CD4-positive, alpha-beta T cell (primary cell): ENCODE data around the gene ABCA9. TPM values are rescaled to one million over a fixed set of nuclear protein-coding genes. Genes with fewer than 3 reads are reported as not detected.

Source experiments
- ATAC-seq: fragments of 200-7000 bp; cut with Tn5 transposase; one replicate; pipeline ENCODE4 v1.10.0; 2022; ENCODE audit warnings: mild to moderate bottlenecking; ENCODE audit not compliant: poor library complexity
- CTCF ChIA-PET: fragments of 350-600 bp; sonication (Branson Sonifier 250); formaldehyde crosslinking; loops from one replicate; lab custom pipeline; 2021; ENCODE audit warnings: antibody characterized with exemption, inconsistent platforms; lab: Charles Lee
- POLR2A ChIA-PET: fragments of 350-600 bp; sonication (Branson Sonifier 250); formaldehyde crosslinking; loops from one replicate; lab custom pipeline; 2021; ENCODE audit warnings: antibody characterized with exemption, inconsistent platforms; lab: Charles Lee
- DNase-seq, 14 experiments: peaks; one replicate each; pipeline ENCODE4 v3.0.0-alpha.2; 2013 to 2020; ENCODE audit warnings: mixed read lengths in 2 of 14
- H3K27ac ChIP-seq, 2 donors: one replicate each; pipeline versions ENCODE4 v1.5.1 to v1.7.0; 2013; ENCODE audit warnings: low read length in 2 of 2, low read depth in 1 of 2, mild to moderate bottlenecking in 1 of 2
- H3K27me3 ChIP-seq, 2 experiments: 1 replicate in 1 of 2; 2 replicates in 1 of 2; pipeline versions ENCODE4 v1.6.1 to v1.7.0; 2013; ENCODE audit warnings: low read length in 2 of 2, control low read depth in 1 of 2, mild to moderate bottlenecking in 1 of 2, moderate library complexity in 1 of 2; ENCODE audit not compliant: insufficient read depth in 2 of 2, control insufficient read depth in 1 of 2
- H3K36me3 ChIP-seq: one replicate; pipeline ENCODE4 v1.6.1; 2013; ENCODE audit warnings: low read length, control low read depth; ENCODE audit not compliant: insufficient read depth
- H3K4me1 ChIP-seq: one replicate; pipeline ENCODE4 v1.6.1; 2013; ENCODE audit warnings: low read length, control low read depth; ENCODE audit not compliant: insufficient read depth
- H3K4me3 ChIP-seq: one replicate; pipeline ENCODE4 v1.5.1; 2013; ENCODE audit warnings: mild to moderate bottlenecking, low read length, moderate library complexity
- H3K9me3 ChIP-seq, 2 experiments: 1 replicate in 1 of 2; 2 replicates in 1 of 2; pipeline versions ENCODE4 v1.6.1 to v1.7.0; 2013; ENCODE audit warnings: low read length in 2 of 2, mild to moderate bottlenecking in 2 of 2, control low read depth in 1 of 2, moderate library complexity in 1 of 2; ENCODE audit not compliant: control insufficient read depth in 1 of 2, insufficient read depth in 1 of 2
- H3K27ac Mint-ChIP-seq: one replicate; pipeline ENCODE4 v1.8.0; 2020; ENCODE audit warnings: mixed read lengths
- H3K27me3 Mint-ChIP-seq: one replicate; pipeline ENCODE4 v1.8.0; 2021; ENCODE audit warnings: mixed read lengths
- H3K36me3 Mint-ChIP-seq: one replicate; pipeline ENCODE4 v1.8.0; 2021; ENCODE audit warnings: low read depth, mixed read lengths
- H3K4me1 Mint-ChIP-seq: one replicate; pipeline ENCODE4 v1.8.0; 2021; ENCODE audit warnings: low read depth, mixed read lengths
- H3K4me3 Mint-ChIP-seq: one replicate; pipeline ENCODE4 v1.8.0; 2020; ENCODE audit warnings: mild to moderate bottlenecking, mixed read lengths
- H3K9me3 Mint-ChIP-seq: one replicate; pipeline ENCODE4 v1.8.0; 2020; ENCODE audit warnings: mixed read lengths
- intact Hi-C, 2 experiments: fragments of 100-400 bp; cut with DNase I in 1 of 2; cut with micrococcal nuclease in 1 of 2; formaldehyde crosslinking; loops; one replicate each; pipeline versions ENCODE4 v1.15.1 to v1.9.0; 2023 to 2025; cut with DNase I, micrococcal nuclease
- total RNA-seq, 174 experiments: library from RNA in 2 of 174; stranded (reverse) in 2 of 174; gene quantifications; one replicate each; pipeline ENCODE4 v1.2.3 and lab custom pipeline; 2021 to 2026
- TF ChIP-seq, protein P1 (sequence below): fragments of 200-600 bp; IDR thresholded peaks from one replicate; pipeline ENCODE4 v1.8.0; 2022; ENCODE audit warnings: antibody characterized with exemption, mild to moderate bottlenecking

Gene ABCA9
- total RNA-seq, 2 experiments from 2014 or later, result 0.03 TPM

DNA sequence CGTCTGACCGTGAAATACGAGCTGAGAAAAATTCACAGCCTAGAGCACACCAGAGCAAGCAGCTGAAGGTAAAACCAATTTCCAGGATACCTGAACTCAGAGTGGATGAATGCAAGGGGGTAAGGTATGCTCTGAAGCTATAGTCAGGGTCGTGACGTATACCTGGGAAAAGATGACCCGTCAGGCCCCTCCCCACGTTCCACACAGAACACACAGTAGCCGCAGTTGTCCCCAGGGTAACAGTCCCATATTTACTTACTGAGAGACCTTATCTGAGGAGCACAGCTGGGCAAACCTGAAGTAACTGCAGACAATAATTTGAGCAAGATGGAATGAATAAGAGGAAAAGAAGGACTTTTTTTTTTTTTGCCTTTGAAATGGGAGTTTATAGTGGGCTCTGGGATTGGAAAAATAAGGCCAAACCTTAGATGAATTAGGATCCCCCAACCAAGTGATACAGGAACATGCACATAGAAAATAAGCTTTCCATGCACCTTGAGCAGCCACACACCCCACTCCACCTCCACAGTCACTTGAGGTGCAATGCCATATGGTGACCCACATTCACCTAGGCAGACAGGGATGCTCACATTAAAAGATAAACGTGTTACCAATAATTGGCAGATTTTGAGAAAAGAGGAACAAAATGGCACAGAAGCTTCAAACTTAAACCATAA lies 43.0 kb upstream of the ABCA9 start:
- intact Hi-C loops, result no loop called here
- H3K27ac Mint-ChIP-seq, result no peak overlapping the region
- no peaks in the 10 kb centered on the region for H3K27me3 ChIP-seq
- H3K27me3 Mint-ChIP-seq, result no peaks in the 10 kb centered on the region
- TF ChIP-seq, protein P1, sequence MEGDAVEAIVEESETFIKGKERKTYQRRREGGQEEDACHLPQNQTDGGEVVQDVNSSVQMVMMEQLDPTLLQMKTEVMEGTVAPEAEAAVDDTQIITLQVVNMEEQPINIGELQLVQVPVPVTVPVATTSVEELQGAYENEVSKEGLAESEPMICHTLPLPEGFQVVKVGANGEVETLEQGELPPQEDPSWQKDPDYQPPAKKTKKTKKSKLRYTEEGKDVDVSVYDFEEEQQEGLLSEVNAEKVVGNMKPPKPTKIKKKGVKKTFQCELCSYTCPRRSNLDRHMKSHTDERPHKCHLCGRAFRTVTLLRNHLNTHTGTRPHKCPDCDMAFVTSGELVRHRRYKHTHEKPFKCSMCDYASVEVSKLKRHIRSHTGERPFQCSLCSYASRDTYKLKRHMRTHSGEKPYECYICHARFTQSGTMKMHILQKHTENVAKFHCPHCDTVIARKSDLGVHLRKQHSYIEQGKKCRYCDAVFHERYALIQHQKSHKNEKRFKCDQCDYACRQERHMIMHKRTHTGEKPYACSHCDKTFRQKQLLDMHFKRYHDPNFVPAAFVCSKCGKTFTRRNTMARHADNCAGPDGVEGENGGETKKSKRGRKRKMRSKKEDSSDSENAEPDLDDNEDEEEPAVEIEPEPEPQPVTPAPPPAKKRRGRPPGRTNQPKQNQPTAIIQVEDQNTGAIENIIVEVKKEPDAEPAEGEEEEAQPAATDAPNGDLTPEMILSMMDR, result no peak
- DNase-seq (no peak), ATAC-seq (no peak)
- no peak overlapping the region for H3K4me3 Mint-ChIP-seq
- H3K4me3 ChIP-seq, result no peak overlapping the region
- no peaks in the 10 kb centered on the region for H3K36me3 Mint-ChIP-seq
- ChIA-PET CTCF (no interaction called here), POLR2A (no interaction called here)
- H3K9me3 Mint-ChIP-seq, result no peaks in the 10 kb centered on the region
- no peaks in the 10 kb centered on the region for H3K4me1 ChIP-seq
- no peak overlapping the region for H3K27ac ChIP-seq
- H3K4me1 Mint-ChIP-seq, result no peaks in the 10 kb centered on the region
- H3K36me3 ChIP-seq, result no peaks in the 10 kb centered on the region
- no peaks in the 10 kb centered on the region for H3K9me3 ChIP-seq

DNA sequence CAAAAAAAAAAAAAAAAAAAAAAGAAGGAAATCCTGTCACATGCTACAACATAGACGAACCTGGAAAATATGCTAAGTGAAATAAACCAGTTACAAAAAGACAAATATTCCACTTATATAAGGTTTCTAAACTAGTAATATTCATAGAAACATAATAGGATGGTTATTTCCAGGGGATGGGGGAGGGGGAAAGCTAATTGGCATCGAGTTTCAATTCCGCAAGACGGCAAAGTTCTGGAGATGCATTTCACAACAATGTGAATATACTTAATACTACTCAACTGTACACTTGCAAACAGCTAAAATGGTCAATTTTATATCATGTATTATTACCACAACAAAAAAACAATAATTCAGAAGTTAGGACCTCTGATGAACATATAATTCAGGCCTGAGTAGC lies 37.9 kb upstream of the ABCA9 start:
- Mint-ChIP-seq H3K4me1 (no peaks in the 10 kb centered on the region), H3K27ac (no peak overlapping the region), H3K36me3 (no peaks in the 10 kb centered on the region), H3K27me3 (peaks cover 6% of the 10 kb centered on the region), H3K4me3 (no peak overlapping the region), H3K9me3 (no peaks in the 10 kb centered on the region)
- TF ChIP-seq, protein P1, result no peak
- Histone ChIP-seq H3K27me3 (no peaks in the 10 kb centered on the region), H3K9me3 (no peaks in the 10 kb centered on the region), H3K27ac (no peak overlapping the region), H3K4me3 (no peak overlapping the region), H3K36me3 (no peaks in the 10 kb centered on the region), H3K4me1 (no peaks in the 10 kb centered on the region)
- intact Hi-C loops, result no loop called here
- DNase-seq (no peak), ATAC-seq (no peak)
- CTCF ChIA-PET, result no interaction called here
- POLR2A ChIA-PET, result no interaction called here

DNA sequence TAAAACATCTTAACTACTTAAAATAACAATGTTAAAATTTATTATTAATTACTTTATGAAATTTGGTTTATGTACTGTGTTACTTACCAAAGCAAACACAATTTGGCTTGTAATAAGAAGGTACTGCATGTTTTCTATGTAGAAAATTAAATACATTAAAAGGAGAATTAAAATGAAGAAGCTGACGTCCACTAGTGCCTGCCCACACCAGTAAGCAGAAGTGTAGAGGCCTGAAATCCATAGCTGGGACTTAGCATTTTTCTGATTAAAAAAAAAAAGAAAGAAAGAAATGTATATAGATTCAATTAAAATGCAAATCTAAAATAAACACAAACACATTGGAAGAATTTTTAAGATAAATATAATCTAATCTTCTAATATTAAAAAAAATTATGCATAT lies 35.8 kb upstream of the ABCA9 start:
- ChIA-PET POLR2A (no interaction called here), CTCF (no interaction called here)
- TF ChIP-seq, protein P1, result no peak
- no peak overlapping the region for H3K27ac ChIP-seq
- H3K36me3 ChIP-seq, result no peaks in the 10 kb centered on the region
- Mint-ChIP-seq H3K27ac (no peak overlapping the region), H3K9me3 (no peaks in the 10 kb centered on the region), H3K4me3 (no peak overlapping the region), H3K27me3 (peaks cover 10% of the 10 kb centered on the region), H3K4me1 (peaks cover 6% of the 10 kb centered on the region), H3K36me3 (no peaks in the 10 kb centered on the region)
- ATAC-seq (no peak), DNase-seq (no peak)
- H3K4me3 ChIP-seq, result no peak overlapping the region
- no peaks in the 10 kb centered on the region for H3K27me3 ChIP-seq
- H3K9me3 ChIP-seq, result no peaks in the 10 kb centered on the region
- intact Hi-C loops, result no loop called here
- H3K4me1 ChIP-seq, result no peaks in the 10 kb centered on the region
